ENCODE data around the gene MACROD1. TPM values are rescaled to one million over a fixed set of nuclear protein-coding genes. Genes with fewer than 3 reads are reported as not detected.

The MACROD1 gene
- total RNA-seq, 2 experiments from 2014 or later = 38.7 to 48.6 TPM

DNA sequence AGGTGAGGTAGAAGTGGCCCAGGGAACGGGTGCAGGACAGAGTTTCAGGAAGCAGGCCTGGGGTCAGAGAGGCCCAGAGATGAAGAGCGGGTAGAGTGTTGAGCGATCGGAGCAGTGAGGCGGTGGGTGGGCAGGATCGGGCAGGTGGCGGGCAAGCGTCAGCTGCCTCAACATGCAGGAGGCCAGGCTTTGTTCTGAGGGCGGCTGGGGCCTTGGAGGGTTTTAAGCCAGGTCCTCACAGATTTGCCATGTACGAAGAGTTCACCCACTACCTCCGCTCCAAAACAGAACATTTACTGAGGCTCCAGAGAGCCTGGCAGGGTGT is 100.8 kb downstream of the MACROD1 start:
- Mint-ChIP-seq H3K27me3 (ENCODE audit: low read depth) (peaks cover 17% of the 10 kb centered on the region), H3K4me3 (no peak overlapping the region), H3K36me3 (ENCODE audit: low read depth) (no peaks in the 10 kb centered on the region), H3K27ac (no peak overlapping the region), H3K9me3 (no peaks in the 10 kb centered on the region), H3K4me1 (ENCODE audit: low read depth) (peaks cover 11% of the 10 kb centered on the region)
- intact Hi-C loops (cut with micrococcal nuclease) = no loop called here
- no peak for DNase-seq
- CTCF ChIA-PET = no interaction called here

DNA sequence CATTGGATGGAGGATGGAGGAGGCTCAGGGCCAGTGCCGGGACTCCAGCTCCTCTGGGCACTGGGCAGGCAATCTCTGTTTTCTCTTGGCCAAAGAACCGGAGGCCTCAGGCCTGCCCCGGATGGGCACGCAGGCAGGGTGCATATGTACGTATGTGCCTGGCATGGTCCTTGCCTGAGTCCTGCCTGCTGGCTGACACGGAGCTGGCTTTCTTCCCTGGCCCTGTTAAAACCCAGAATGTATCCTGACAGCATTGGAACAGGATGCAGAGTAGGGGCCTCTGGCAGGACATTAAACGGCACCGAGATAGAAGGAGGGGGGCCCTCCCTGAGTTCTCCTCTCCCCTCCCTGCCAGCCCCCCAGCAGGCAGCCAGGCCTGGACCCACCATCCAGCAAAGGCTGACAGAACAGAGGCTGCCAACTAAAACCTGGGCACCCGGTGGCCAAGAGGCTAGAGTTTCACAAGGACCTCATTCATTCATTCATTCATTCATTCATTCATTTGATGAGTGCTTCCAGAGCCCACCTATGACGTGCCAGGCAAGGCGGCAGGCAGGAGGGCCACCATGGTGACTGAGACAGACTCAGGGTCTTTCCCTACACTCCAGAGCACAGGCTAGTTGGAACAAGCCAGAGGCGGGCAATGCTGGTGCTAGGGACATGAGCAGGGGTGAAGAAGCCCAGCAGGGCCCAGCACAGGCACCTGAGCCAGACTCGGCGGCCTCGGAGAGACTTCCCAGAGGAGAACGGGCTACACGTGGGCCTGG is 101.4 kb downstream of the MACROD1 start:
- intact Hi-C loops (cut with micrococcal nuclease) = no loop called here
- Mint-ChIP-seq H3K4me3 (no peak overlapping the region), H3K27me3 (ENCODE audit: low read depth) (peaks cover 17% of the 10 kb centered on the region), H3K27ac (no peak overlapping the region), H3K36me3 (ENCODE audit: low read depth) (no peaks in the 10 kb centered on the region), H3K9me3 (no peaks in the 10 kb centered on the region), H3K4me1 (ENCODE audit: low read depth) (peaks cover 11% of the 10 kb centered on the region)
- CTCF ChIA-PET = no interaction called here
- no peak for DNase-seq

DNA sequence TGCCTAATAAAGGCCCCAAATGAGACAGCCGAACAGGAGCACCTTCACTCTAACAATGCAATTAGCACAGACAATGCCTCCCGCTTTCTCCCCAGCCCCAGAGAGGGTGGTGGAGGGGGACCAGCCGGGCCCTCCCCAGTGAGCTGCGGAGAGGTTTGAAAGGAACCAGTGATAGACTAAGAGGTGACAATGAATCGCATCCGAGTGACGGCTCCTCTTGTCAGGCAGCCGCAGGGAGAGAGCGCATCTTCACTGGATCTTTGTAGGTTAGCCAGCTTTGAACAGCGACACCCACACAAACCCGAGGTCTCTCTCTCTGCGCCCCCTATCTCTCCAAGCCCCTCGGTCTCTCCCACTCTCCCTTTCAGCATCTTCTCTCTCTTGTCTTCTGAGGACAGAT is 102.1 kb downstream of the MACROD1 start:
- no peaks in the 10 kb centered on the region for H3K36me3 Mint-ChIP-seq (ENCODE audit: low read depth)
- intact Hi-C loops (cut with micrococcal nuclease) = no loop called here
- no peak overlapping the region for H3K27ac Mint-ChIP-seq
- peaks cover 17% of the 10 kb centered on the region for H3K27me3 Mint-ChIP-seq (ENCODE audit: low read depth)
- DNase-seq = no peak
- no peak overlapping the region for H3K4me3 Mint-ChIP-seq
- peaks cover 11% of the 10 kb centered on the region for H3K4me1 Mint-ChIP-seq (ENCODE audit: low read depth)
- CTCF ChIA-PET = no interaction called here
- H3K9me3 Mint-ChIP-seq = no peaks in the 10 kb centered on the region

DNA sequence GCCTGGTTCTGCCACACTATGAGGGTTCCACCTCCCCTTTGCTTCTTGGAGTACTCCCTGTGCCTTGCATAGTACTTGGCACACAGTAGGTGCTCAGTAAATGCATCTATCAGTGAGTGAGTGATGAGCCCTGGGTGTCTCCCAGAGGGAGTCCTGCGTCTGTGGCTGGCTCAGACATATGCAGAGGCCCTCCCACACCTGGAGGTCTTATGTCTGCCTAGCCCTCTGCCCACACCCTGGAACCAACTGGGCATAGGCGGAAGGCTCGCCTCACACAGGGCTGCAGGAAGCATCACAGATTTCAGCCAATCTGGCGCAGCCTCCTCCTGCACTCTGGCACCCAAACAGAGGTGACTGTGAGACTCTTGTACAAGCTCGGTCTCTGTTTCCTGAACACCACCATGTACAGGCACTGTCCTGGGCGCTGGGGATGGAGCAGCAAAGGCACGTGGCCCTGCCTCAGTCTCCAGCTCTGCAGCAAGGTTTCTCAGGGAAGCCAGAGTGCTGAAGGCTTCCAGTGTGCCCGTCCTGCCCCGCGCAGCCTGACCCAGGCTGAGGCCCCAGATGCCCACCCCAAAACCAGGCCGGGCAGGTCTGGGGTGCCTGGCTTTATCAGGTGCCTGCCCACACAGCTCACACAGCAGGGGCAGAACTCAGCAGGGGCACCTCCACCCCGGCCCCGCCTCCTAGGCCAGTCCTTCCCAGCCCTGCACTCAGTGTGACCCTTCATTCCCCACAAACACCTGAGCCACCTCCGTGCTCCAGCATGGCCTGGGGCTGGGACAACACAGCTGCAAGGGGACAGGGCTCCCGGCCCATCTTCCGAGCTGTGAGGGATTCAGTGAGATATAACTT is 103.5 kb downstream of the MACROD1 start:
- H3K36me3 Mint-ChIP-seq (ENCODE audit: low read depth) = no peaks in the 10 kb centered on the region
- no peaks in the 10 kb centered on the region for H3K9me3 Mint-ChIP-seq
- peaks cover 17% of the 10 kb centered on the region for H3K27me3 Mint-ChIP-seq (ENCODE audit: low read depth)
- H3K4me3 Mint-ChIP-seq = no peak overlapping the region
- H3K27ac Mint-ChIP-seq = no peak overlapping the region
- CTCF ChIA-PET = no interaction called here
- no peak for DNase-seq
- peaks cover 11% of the 10 kb centered on the region for H3K4me1 Mint-ChIP-seq (ENCODE audit: low read depth)
- intact Hi-C loops (cut with micrococcal nuclease) = no loop called here

DNA sequence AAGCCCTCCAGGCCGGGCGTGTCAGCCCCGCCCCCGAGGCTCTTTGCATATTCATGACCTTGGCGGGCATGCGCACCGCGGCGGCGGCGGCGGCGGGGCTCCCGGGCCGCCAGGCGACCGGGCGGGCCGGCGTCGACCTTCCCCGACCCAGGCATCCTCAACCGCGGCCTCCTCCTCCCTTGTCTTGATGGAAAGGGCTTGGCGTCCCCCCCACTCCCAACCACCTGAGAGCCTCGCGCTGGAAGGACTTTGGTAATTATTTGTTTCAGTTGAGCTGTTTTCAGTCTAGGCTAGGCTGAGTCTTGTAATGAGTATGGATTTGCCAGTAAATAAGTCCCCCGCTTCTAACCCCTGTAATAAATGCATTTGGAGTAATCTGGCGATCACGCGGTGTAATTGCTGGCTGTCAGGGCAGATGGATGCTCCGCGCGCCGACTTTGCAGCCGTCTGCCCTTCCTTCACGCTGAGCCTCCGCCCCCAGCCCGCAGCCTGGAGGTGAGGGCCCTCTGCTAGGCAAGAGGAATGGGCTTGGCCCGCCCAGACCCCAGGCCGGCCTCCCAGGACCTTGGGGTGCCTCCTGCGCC is 105.0 kb downstream of the MACROD1 start:
- CTCF ChIA-PET = no interaction called here
- Mint-ChIP-seq H3K27me3 (ENCODE audit: low read depth) (peaks cover 17% of the 10 kb centered on the region), H3K27ac (no peak overlapping the region), H3K4me3 (peak overlapping the region; percentile 56), H3K36me3 (ENCODE audit: low read depth) (no peaks in the 10 kb centered on the region), H3K9me3 (no peaks in the 10 kb centered on the region), H3K4me1 (ENCODE audit: low read depth) (peaks cover 11% of the 10 kb centered on the region)
- DNase-seq = peak; percentile 29
- intact Hi-C loops (cut with micrococcal nuclease) = no loop called here

DNA sequence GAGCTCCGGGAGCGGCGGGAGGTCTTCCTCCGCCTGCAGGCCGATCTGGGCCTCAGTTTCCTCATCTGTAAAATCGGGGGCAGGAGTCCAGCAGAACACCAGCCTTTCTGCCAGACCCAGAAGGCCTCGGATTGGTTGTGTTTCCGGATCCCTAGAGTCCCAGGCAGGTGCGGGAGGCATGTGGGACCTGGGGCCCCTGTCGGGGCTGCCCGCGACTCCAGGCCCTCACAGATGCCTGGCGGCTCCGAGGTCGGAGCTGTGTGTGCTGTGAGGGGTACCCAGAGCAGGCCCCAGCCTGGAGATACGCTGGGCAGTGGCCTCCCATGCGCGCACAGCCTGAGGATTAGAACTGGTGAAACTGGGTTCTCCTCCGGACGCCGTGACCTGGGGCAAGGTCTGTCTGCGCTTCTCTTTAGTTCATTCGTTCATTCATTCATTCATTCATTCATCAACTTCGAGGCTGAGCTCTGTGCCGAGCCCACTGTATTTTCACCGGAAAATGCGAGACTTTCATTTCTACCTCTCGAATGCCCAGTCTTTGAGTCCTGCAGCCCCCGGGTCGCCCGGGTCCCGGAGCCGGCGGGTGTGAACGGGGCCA is 105.6 kb downstream of the MACROD1 start:
- CTCF ChIA-PET = no interaction called here
- peaks cover 17% of the 10 kb centered on the region for H3K27me3 Mint-ChIP-seq (ENCODE audit: low read depth)
- intact Hi-C loops (cut with micrococcal nuclease) = no loop called here
- peak overlapping the region; percentile 43 for H3K4me3 Mint-ChIP-seq
- no peak for DNase-seq
- H3K27ac Mint-ChIP-seq = no peak overlapping the region
- H3K36me3 Mint-ChIP-seq (ENCODE audit: low read depth) = no peaks in the 10 kb centered on the region
- H3K4me1 Mint-ChIP-seq (ENCODE audit: low read depth) = peaks cover 11% of the 10 kb centered on the region
- H3K9me3 Mint-ChIP-seq = no peaks in the 10 kb centered on the region

DNA sequence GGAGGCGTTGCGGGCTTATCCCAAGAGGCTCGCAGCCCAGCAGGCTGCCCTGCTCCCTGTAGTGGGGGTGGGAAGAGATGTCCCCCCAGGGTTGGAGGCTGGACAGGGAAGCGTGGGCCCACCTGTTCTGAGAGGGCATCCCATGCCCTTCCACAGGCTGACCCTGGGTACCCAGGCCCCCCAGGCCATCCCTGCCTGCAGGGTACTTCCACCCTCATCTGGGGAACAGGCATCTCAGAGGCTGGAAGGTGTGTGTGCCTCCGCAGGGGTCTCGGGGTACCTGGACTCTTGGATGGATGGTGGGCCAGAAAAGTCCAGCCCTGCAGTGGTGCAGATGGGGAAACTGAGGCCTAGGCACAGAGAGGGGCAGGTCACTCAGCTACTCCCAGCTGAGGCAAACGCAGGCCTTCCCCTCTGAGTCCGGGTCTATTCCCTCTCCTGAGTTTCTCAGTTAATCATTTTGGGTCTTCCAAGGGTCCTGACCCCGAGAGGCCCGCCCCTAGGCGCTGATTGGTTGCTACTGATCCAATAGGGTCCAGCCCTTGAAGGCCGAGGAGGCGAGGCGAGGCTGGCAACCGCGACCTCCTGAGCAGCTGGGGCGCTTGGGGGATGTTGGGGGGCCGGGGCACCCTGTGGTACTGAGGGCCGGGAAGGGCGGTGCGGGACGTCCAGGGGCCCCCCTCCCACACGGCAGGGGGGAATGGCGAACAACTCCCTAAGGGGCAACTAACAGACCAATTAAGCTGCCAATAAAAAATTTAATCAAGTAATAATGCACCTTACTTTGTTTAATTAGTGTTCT is 106.4 kb downstream of the MACROD1 start:
- peaks cover 15% of the 10 kb centered on the region for H3K27me3 Mint-ChIP-seq (ENCODE audit: low read depth)
- no peaks in the 10 kb centered on the region for H3K9me3 Mint-ChIP-seq
- intact Hi-C loops (cut with micrococcal nuclease) = no loop called here
- peaks cover 11% of the 10 kb centered on the region for H3K4me1 Mint-ChIP-seq (ENCODE audit: low read depth)
- no peaks in the 10 kb centered on the region for H3K36me3 Mint-ChIP-seq (ENCODE audit: low read depth)
- CTCF ChIA-PET = no interaction called here
- DNase-seq = no peak
- H3K4me3 Mint-ChIP-seq = no peak overlapping the region
- no peak overlapping the region for H3K27ac Mint-ChIP-seq

DNA sequence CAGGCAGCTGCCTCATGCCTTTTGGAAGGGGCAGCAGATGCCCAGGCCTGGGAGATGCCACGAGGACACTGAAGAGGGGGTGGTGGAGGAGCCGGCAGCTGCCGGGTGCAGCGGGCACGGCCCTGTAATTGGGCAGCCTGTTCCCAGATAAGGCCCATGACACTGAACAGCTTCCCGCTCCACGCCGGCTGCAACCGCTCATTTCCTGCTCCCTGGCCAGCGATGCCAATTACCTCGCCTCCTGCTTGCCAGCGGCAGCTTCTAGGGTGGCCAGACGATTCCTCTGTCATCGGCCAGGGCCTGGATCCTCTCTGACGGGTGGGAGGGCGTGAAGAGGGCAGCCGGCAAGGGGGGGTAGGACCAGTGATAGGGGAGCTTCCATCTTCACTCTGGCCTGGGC is 107.4 kb downstream of the MACROD1 start:
- H3K36me3 Mint-ChIP-seq (ENCODE audit: low read depth) = no peaks in the 10 kb centered on the region
- CTCF ChIA-PET = no interaction called here
- peaks cover 15% of the 10 kb centered on the region for H3K27me3 Mint-ChIP-seq (ENCODE audit: low read depth)
- DNase-seq = no peak
- H3K4me1 Mint-ChIP-seq (ENCODE audit: low read depth) = peaks cover 11% of the 10 kb centered on the region
- no peak overlapping the region for H3K27ac Mint-ChIP-seq
- intact Hi-C loops (cut with micrococcal nuclease) = no loop called here
- H3K4me3 Mint-ChIP-seq = no peak overlapping the region
- H3K9me3 Mint-ChIP-seq = no peaks in the 10 kb centered on the region

DNA sequence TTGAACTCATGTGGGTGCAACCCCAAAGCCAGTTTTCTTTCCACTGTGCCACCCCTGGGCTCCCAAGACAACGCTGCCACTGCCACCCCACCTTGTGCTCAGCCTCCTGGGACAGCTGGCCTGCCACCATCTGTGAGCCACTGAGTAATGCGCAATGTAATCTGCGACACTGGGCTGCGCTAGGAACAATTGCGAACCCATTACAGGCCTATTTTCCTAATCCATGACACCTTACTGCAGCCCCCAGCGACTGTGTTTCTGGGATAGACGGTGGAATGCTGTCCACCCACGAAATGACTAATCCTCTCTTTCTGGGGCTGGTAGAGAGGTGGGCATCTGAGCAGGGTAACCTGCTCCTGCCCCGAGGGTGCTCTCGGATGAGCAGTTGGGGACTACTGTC is 108.0 kb downstream of the MACROD1 start:
- no peak for DNase-seq
- no peak overlapping the region for H3K27ac Mint-ChIP-seq
- CTCF ChIA-PET = no interaction called here
- H3K9me3 Mint-ChIP-seq = no peaks in the 10 kb centered on the region
- intact Hi-C loops (cut with micrococcal nuclease) = no loop called here
- no peak overlapping the region for H3K4me3 Mint-ChIP-seq
- H3K4me1 Mint-ChIP-seq (ENCODE audit: low read depth) = peaks cover 11% of the 10 kb centered on the region
- H3K36me3 Mint-ChIP-seq (ENCODE audit: low read depth) = no peaks in the 10 kb centered on the region
- H3K27me3 Mint-ChIP-seq (ENCODE audit: low read depth) = peaks cover 12% of the 10 kb centered on the region

DNA sequence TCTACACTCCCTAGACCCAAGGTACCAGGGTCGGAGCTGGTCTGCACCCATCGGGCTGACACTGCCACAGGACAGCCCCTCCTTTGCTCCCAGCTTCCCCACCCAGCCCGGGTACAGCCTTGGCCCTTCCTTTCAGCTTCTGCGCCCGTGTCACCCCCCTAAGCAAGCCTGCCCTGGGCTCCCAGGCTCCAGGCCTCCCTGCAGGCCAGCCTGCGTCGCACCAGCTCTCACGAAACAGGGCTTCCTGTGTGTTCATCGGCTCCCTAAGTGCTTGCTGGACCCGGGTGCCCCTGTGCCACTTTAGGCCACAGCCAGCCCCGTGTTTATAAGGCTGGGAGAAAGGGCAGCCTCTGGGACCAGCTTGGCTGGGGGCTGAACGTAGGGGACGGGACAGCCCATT is 109.1 kb downstream of the MACROD1 start:
- H3K36me3 Mint-ChIP-seq (ENCODE audit: low read depth) = no peaks in the 10 kb centered on the region
- H3K27ac Mint-ChIP-seq = no peak overlapping the region
- CTCF ChIA-PET = no interaction called here
- H3K4me1 Mint-ChIP-seq (ENCODE audit: low read depth) = peaks cover 8% of the 10 kb centered on the region
- H3K9me3 Mint-ChIP-seq = no peaks in the 10 kb centered on the region
- DNase-seq = no peak
- no peak overlapping the region for H3K4me3 Mint-ChIP-seq
- intact Hi-C loops (cut with micrococcal nuclease) = no loop called here
- H3K27me3 Mint-ChIP-seq (ENCODE audit: low read depth) = peaks cover 7% of the 10 kb centered on the region

DNA sequence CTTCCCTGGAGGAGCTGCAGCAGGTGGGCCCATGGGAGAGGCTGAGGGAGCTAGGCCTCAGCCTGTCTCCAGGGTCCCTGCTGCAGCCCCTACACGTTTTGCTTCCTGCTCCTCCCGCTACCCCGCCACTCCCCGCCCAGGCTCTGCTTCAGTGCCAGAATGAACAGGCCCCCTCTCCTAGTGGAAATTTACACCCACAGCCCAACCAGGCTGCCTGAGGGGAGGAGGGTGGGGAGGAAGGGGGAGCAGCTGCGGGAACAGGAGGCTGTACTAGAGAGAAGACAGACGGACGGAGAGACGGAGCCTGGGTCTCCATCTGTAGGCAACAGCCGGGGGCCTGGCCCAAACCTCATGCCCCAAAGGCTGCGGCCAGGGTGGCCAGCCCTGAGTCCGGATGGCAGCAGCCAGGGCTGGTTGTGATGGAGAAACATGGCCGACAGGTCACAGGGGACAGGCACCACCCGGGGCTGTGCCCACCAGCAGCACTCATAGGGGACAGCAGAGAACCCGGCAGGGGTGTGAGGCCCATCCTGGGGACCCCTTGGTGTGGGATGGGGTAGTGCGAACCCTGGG is 109.6 kb downstream of the MACROD1 start:
- DNase-seq = no peak
- no peaks in the 10 kb centered on the region for H3K36me3 Mint-ChIP-seq (ENCODE audit: low read depth)
- H3K27ac Mint-ChIP-seq = no peak overlapping the region
- intact Hi-C loops (cut with micrococcal nuclease) = no loop called here
- H3K4me1 Mint-ChIP-seq (ENCODE audit: low read depth) = peaks cover 5% of the 10 kb centered on the region
- no peak overlapping the region for H3K4me3 Mint-ChIP-seq
- H3K9me3 Mint-ChIP-seq = no peaks in the 10 kb centered on the region
- CTCF ChIA-PET = no interaction called here
- peaks cover 3% of the 10 kb centered on the region for H3K27me3 Mint-ChIP-seq (ENCODE audit: low read depth)

DNA sequence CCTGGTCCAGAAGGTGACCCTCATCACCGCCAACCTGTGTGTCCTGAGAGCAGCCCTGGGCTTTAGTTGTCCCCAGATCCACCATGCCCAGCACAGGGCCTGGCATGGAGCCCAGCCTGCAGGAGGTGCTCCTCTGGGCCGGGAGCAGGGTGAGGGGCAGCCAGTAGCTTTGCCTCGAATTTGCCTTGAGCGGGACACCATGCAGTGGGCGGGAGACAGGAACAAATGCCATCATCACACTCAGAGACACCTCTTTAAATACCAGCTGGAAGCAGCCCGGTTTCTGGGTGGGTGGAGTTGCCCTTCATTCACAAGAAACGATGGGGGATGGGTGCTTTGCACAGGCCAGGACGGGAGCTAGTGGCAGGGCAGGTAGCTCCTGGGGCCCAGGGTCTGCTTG is 110.8 kb downstream of the MACROD1 start:
- no peak for DNase-seq
- no peaks in the 10 kb centered on the region for H3K9me3 Mint-ChIP-seq
- no peaks in the 10 kb centered on the region for H3K36me3 Mint-ChIP-seq (ENCODE audit: low read depth)
- H3K4me3 Mint-ChIP-seq = no peak overlapping the region
- H3K27me3 Mint-ChIP-seq (ENCODE audit: low read depth) = no peaks in the 10 kb centered on the region
- H3K27ac Mint-ChIP-seq = no peak overlapping the region
- CTCF ChIA-PET = no interaction called here
- intact Hi-C loops (cut with micrococcal nuclease) = no loop called here
- no peaks in the 10 kb centered on the region for H3K4me1 Mint-ChIP-seq (ENCODE audit: low read depth)
